OCI-LY7 (cell line): ENCODE measurements around the gene MTMR2. TPM values are rescaled to one million over a fixed set of nuclear protein-coding genes. Genes with fewer than 3 reads are reported as not detected.

Experiments used
- BruUV-seq: library from RNA; stranded (reverse); fragments of 400-500 nt; replicated peaks from 2 replicates; lab custom pipeline; 2021; lab: Mats Ljungman, UMichigan
- CTCF ChIA-PET: fragments of 300-600 bp; sonication (Branson Sonifier 250); formaldehyde crosslinking; loops from one replicate; lab custom pipeline; 2022; ENCODE audit warnings: antibody characterized with exemption; ENCODE audit not compliant: unreplicated experiment; lab: Charles Lee
- POLR2A ChIA-PET: fragments of 300-600 bp; sonication (Branson Sonifier 250); formaldehyde crosslinking; loops from one replicate; lab custom pipeline; 2022; ENCODE audit warnings: antibody characterized with exemption; lab: Charles Lee
- DNase-seq: peaks from one replicate; pipeline ENCODE4 v3.0.0-alpha.2; 2015; ENCODE audit warnings: low spot score
- H2AFZ ChIP-seq: fragments of 200-600 bp; sonication (generic), shearing (Covaris generic); 2 replicates; pipeline ENCODE4 v1.6.1; 2014; ENCODE audit warnings: mild to moderate bottlenecking, antibody characterized with exemption, low read length, moderate library complexity
- H3K27ac ChIP-seq: fragments of 200-600 bp; sonication (generic); 2 replicates; pipeline ENCODE4 v1.5.1; 2014; ENCODE audit warnings: mixed run types, low read depth, mild to moderate bottlenecking, moderate library complexity, low read length, inconsistent platforms; ENCODE audit not compliant: poor library complexity, severe bottlenecking
- H3K36me3 ChIP-seq: fragments of 200-600 bp; sonication (generic); 2 replicates; pipeline ENCODE4 v1.6.1; 2014; ENCODE audit warnings: mild to moderate bottlenecking, antibody characterized with exemption, low read length, moderate library complexity, mixed read lengths; ENCODE audit not compliant: insufficient read depth
- H3K4me1 ChIP-seq: fragments of 200-600 bp; sonication (generic); 2 replicates; pipeline ENCODE4 v1.5.1; 2014; ENCODE audit warnings: mild to moderate bottlenecking, low read length; ENCODE audit not compliant: insufficient read depth, poor library complexity, severe bottlenecking
- H3K4me2 ChIP-seq: fragments of 200-600 bp; sonication (generic); 2 replicates; pipeline ENCODE4 v1.6.1; 2014; ENCODE audit warnings: mild to moderate bottlenecking, low read length
- H3K4me3 ChIP-seq: fragments of 200-600 bp; sonication (generic); 2 replicates; pipeline ENCODE4 v1.5.1; 2014; ENCODE audit warnings: mild to moderate bottlenecking, low read depth, low read length; ENCODE audit not compliant: poor library complexity, severe bottlenecking
- H3K79me2 ChIP-seq: fragments of 200-600 bp; sonication (generic); 2 replicates; pipeline ENCODE4 v1.6.1; 2016; ENCODE audit warnings: low read depth, mild to moderate bottlenecking, low read length, moderate library complexity, mixed read lengths; ENCODE audit not compliant: insufficient read depth
- H3K9me2 ChIP-seq: fragments of 200-600 bp; sonication (generic); 2 replicates; pipeline ENCODE4 v1.6.1; 2016; ENCODE audit warnings: mild to moderate bottlenecking, low read length, mixed read lengths; ENCODE audit not compliant: insufficient read depth
- H3K9me3 ChIP-seq: fragments of 200-600 bp; sonication (generic); 2 replicates; pipeline ENCODE4 v1.6.1; 2014; ENCODE audit warnings: mild to moderate bottlenecking, mixed run types, low read length, mixed read lengths
- H4K20me1 ChIP-seq: fragments of 200-600 bp; sonication (generic); 2 replicates; pipeline ENCODE4 v1.6.1; 2014; ENCODE audit warnings: mild to moderate bottlenecking, antibody characterized with exemption, low read length, moderate library complexity, mixed read lengths; ENCODE audit not compliant: insufficient read depth
- CTCF ChIP-seq: fragments of 200-600 bp; sonication (generic); conservative IDR thresholded peaks from 2 replicates; pipeline ENCODE4 v1.5.1; 2014; ENCODE audit warnings: mild to moderate bottlenecking, antibody characterized with exemption, low read length, moderate library complexity, mixed read lengths
- EZH2phosphoT487 ChIP-seq: fragments of 200-600 bp; sonication (generic); IDR thresholded peaks from 2 replicates; pipeline ENCODE4 v1.6.1; 2018; ENCODE audit warnings: low read depth, borderline replicate concordance, mild to moderate bottlenecking, mixed run types, antibody characterized with exemption, low read length, moderate library complexity, mixed read lengths
- intact Hi-C: fragments of 100-400 bp; cut with micrococcal nuclease; formaldehyde crosslinking; loops from one replicate; pipeline ENCODE4 v1.10.0; 2022; ENCODE audit not compliant: unreplicated experiment
- total RNA-seq, 2 experiments: library from RNA; depleted of rRNA in 1 of 2; stranded (reverse); fragments of >200 nt in 1 of 2; shearing (Covaris generic) in 1 of 2; gene quantifications; 2 replicates each; pipeline ENCODE4 v1.2.3, GENCODE V29; 2014 to 2022

Gene MTMR2
- total RNA-seq, 2 experiments from 2014 or later: 0.79 to 13.0 TPM

GRCh38 chr11:95950905-95951304 lies 27.0 kb upstream of the MTMR2 start:
- intact Hi-C loops: no loop called here
- DNase-seq: no peak
- ChIA-PET CTCF (no interaction called here), POLR2A (interaction anchor here (0.7 kb wide), 1 partner anchor 204 kb away, joined by 3 read pairs; no protein-coding TSS in a partner anchor)
- H2AFZ ChIP-seq: no peak overlapping the region
- H3K36me3 ChIP-seq: no peaks in the 10 kb centered on the region
- H3K4me2 ChIP-seq: no peak overlapping the region
- H3K27ac ChIP-seq: no peak overlapping the region
- H3K4me1 ChIP-seq: no peaks in the 10 kb centered on the region
- no peak overlapping the region for H3K4me3 ChIP-seq
- no peaks in the 10 kb centered on the region for H3K9me3 ChIP-seq
- TF ChIP-seq CTCF: no peak
- TF ChIP-seq EZH2phosphoT487: no peak
- no peaks in the 10 kb centered on the region for H3K79me2 ChIP-seq
- no peaks in the 10 kb centered on the region for H4K20me1 ChIP-seq
- BruUV-seq: no TSS peak
- H3K9me2 ChIP-seq: no peaks in the 10 kb centered on the region

GRCh38 chr11:95948637-95949036 lies 24.7 kb upstream of the MTMR2 start:
- Histone ChIP-seq H3K36me3 (no peaks in the 10 kb centered on the region), H3K9me3 (peaks cover 13% of the 10 kb centered on the region; the same call in 1 of the 2 replicates), H2AFZ (no peak overlapping the region), H4K20me1 (no peaks in the 10 kb centered on the region), H3K9me2 (no peaks in the 10 kb centered on the region), H3K4me2 (no peak overlapping the region), H3K4me3 (no peak overlapping the region), H3K4me1 (no peaks in the 10 kb centered on the region), H3K27ac (no peak overlapping the region), H3K79me2 (no peaks in the 10 kb centered on the region)
- ChIA-PET POLR2A (no interaction called here), CTCF (no interaction called here)
- no peak for TF ChIP-seq EZH2phosphoT487
- TF ChIP-seq CTCF: no peak
- no TSS peak for BruUV-seq
- DNase-seq: no peak
- intact Hi-C loops: no loop called here

- Histone ChIP-seq H3K27ac (no peak overlapping the region), H2AFZ (no peak overlapping the region), H4K20me1 (no peaks in the 10 kb centered on the region), H3K4me2 (no peak overlapping the region), H3K9me3 (peaks cover 13% of the 10 kb centered on the region; the same call in 1 of the 2 replicates), H3K36me3 (no peaks in the 10 kb centered on the region), H3K9me2 (no peaks in the 10 kb centered on the region), H3K4me3 (no peak overlapping the region), H3K79me2 (no peaks in the 10 kb centered on the region), H3K4me1 (no peaks in the 10 kb centered on the region)
- TF ChIP-seq EZH2phosphoT487: no peak
- TF ChIP-seq CTCF: no peak
- intact Hi-C loops: no loop called here
- no TSS peak for BruUV-seq
- ChIA-PET CTCF (no interaction called here), POLR2A (no interaction called here)
- no peak for DNase-seq
Observed at GRCh38 chr11:95944623-95945022, 20.7 kb upstream of the MTMR2 start.
